Prostate gland (tissue), 2 donors: ENCODE results near the gene MUL1.

ENCODE experiments used
- CTCF ChIP-seq, 4 experiments: fragments of 200-600 bp in 2 of 4; fragments of 450-650 bp in 2 of 4; sonication (generic) in 2 of 4; IDR thresholded peaks; 1 replicate in 3 of 4; 2 replicates in 1 of 4; pipeline ENCODE4 v1.5.1; 2016 to 2019; ENCODE audit warnings: antibody characterized with exemption in 4 of 4, mild to moderate bottlenecking in 2 of 4, moderate library complexity in 2 of 4
- POLR2A ChIP-seq: fragments of 450-650 bp; IDR thresholded peaks from one replicate; pipeline ENCODE4 v1.6.1; 2016; ENCODE audit warnings: antibody characterized with exemption, mild to moderate bottlenecking
- POLR2AphosphoS5 ChIP-seq: sonication (generic); formaldehyde crosslinking; IDR thresholded peaks from one replicate; pipeline ENCODE4 v1.6.1; 2017; ENCODE audit warnings: antibody characterized with exemption

- TF ChIP-seq CTCF (IDR thresholded peaks at IDR 0.05): no peak
- TF ChIP-seq POLR2A: no peak
- no peak for TF ChIP-seq POLR2AphosphoS5
Measured at GRCh38 chr1:20462397-20462796, 45.6 kb downstream of the MUL1 start.
